Bone marrow (tissue), 2 donors: ENCODE data around the gene KCNA10.

Experiments
- DNase-seq, 2 donors: peaks; one replicate each; lab custom pipeline; 2025; lab: John Stamatoyannopoulos, UW

KCNA10 gene

GRCh38 chr1:110477445-110477957 is 41.5 kb downstream of the KCNA10 start:
- DNase-seq, result no peak

GRCh38 chr1:110477041-110477440 is 41.9 kb downstream of the KCNA10 start:
- DNase-seq, result no peak

GRCh38 chr1:110476028-110476765 is 42.8 kb downstream of the KCNA10 start:
- no peak for DNase-seq

GRCh38 chr1:110475362-110476027 is 43.5 kb downstream of the KCNA10 start:
- DNase-seq, result no peak

- DNase-seq, result no peak
Observed at GRCh38 chr1:110474444-110474843, 44.5 kb downstream of the KCNA10 start.

GRCh38 chr1:110472546-110472945 is 46.4 kb downstream of the KCNA10 start:
- no peak for DNase-seq

GRCh38 chr1:110471131-110471530 is 47.8 kb downstream of the KCNA10 start:
- no peak for DNase-seq
